CD1c-positive myeloid dendritic cell (primary cell): Measurements from ENCODE around the gene PLPPR2.

Source experiments
- DNase-seq: peaks from one replicate; pipeline ENCODE4 v3.0.0-alpha.2; 2016; ENCODE audit errors: extremely low spot score

PLPPR2 gene

GRCh38 chr19:11401808-11402543 is 46.7 kb downstream of the PLPPR2 start:
- no peak for DNase-seq

GRCh38 chr19:11404588-11405222 is 49.5 kb downstream of the PLPPR2 start:
- DNase-seq = no peak

- no peak for DNase-seq
Observed at GRCh38 chr19:11405846-11406643, 50.8 kb downstream of the PLPPR2 start.

GRCh38 chr19:11406703-11407236 is 51.5 kb downstream of the PLPPR2 start:
- peak; percentile 15 for DNase-seq

GRCh38 chr19:11408591-11408990 is 53.4 kb downstream of the PLPPR2 start:
- no peak for DNase-seq

GRCh38 chr19:11410682-11411081 is 55.5 kb downstream of the PLPPR2 start:
- no peak for DNase-seq

- no peak for DNase-seq
Observed at GRCh38 chr19:11414544-11414943, 59.3 kb downstream of the PLPPR2 start.
